OCI-LY7 (cell line): Measurements from ENCODE around the gene PITX2.

Source experiments
- EZH2phosphoT487 ChIP-seq: fragments of 200-600 bp; sonication (generic); IDR thresholded peaks from 2 replicates; pipeline ENCODE4 v1.6.1; 2018; ENCODE audit warnings: low read depth, borderline replicate concordance, mild to moderate bottlenecking, mixed run types, antibody characterized with exemption, low read length, moderate library complexity, mixed read lengths
- TF ChIP-seq, protein P1 (sequence below): fragments of 200-600 bp; sonication (generic); conservative IDR thresholded peaks from 2 replicates; pipeline ENCODE4 v1.5.1; 2014; ENCODE audit warnings: mild to moderate bottlenecking, antibody characterized with exemption, low read length, moderate library complexity, mixed read lengths

DNA sequence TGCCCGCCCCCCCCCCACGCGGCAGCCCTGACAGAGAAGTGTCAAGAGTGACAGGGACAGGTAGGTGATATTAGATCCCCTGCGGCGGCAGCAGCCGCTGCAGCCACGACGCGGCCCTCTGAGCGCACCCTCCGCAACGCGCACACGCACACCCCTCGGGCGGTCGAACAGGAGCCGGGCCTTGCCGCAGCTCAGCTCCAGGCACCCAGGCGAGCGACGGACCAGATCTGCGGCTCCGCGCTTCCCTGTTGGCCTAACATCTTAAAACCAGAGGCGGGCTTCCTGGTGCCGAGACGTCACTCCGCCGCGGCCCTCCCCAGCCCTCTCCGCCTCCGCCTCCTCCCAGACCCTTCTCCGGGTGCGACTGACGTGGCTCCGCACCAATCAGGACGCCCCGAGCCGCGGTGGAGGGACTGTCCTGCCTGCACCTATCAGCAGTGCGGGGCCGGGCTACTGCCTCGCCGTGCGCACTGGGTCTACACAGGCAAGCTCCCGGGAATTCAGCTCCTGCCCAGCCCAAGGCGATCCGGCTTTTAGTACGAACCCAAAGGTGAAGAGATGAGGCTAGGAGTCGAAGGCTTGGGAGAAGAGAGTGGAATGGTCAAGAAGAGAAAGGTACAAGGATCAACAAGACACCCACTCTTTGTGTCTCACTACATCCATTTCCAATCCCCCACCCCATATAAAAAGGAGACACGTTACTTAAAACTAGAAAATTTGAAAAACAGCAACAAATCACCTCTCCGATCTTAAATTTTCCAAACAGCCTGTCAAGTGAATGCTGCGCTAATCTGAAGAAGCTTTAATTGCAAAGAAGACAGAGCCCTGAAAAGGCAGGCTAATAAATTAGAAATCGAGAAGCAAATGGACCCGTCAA is at the start of gene PITX2:
- TF ChIP-seq, protein P1, sequence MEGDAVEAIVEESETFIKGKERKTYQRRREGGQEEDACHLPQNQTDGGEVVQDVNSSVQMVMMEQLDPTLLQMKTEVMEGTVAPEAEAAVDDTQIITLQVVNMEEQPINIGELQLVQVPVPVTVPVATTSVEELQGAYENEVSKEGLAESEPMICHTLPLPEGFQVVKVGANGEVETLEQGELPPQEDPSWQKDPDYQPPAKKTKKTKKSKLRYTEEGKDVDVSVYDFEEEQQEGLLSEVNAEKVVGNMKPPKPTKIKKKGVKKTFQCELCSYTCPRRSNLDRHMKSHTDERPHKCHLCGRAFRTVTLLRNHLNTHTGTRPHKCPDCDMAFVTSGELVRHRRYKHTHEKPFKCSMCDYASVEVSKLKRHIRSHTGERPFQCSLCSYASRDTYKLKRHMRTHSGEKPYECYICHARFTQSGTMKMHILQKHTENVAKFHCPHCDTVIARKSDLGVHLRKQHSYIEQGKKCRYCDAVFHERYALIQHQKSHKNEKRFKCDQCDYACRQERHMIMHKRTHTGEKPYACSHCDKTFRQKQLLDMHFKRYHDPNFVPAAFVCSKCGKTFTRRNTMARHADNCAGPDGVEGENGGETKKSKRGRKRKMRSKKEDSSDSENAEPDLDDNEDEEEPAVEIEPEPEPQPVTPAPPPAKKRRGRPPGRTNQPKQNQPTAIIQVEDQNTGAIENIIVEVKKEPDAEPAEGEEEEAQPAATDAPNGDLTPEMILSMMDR = no peak
- no peak for TF ChIP-seq EZH2phosphoT487
